Measurements from ENCODE around the gene CDK17. TPM values are rescaled to one million over a fixed set of nuclear protein-coding genes. Genes with fewer than 3 reads are reported as not detected.
A peak's percentile ranks its signal among the peaks of the same experiment; 100 is the strongest.

The CDK17 gene
- total and polyA plus RNA-seq, 9 donors = 13.8 to 59.2 (median 30.9) TPM

- Histone ChIP-seq H3K27me3 (no peaks in the 10 kb centered on the region), H3K4me1 (ENCODE audit: insufficient read depth) (no peaks in the 10 kb centered on the region), H3K4me3 (peak overlapping the region; percentile 94), H3K27ac (peak overlapping the region; percentile 96), H3K36me3 (no peaks in the 10 kb centered on the region), H3K9me3 (no peaks in the 10 kb centered on the region)
- peak; percentile 64 to 81 (median 73) for DNase-seq
- intact Hi-C loops (cut with DNase I) = loop anchor here in 1 of 4 donors (5.0 kb wide), 1 partner anchor 167 kb away; no protein-coding TSS in a partner anchor
- 0 to 1% (median 0%) methylated on average over 52 to 70 of the region's 70 CpGs for WGBS, 3 donors
- TF ChIP-seq POLR2A (IDR thresholded peaks at IDR 0.05) (peak; percentile 53), EP300 (IDR thresholded peaks at IDR 0.05) (no peak), CTCF (IDR thresholded peaks at IDR 0.05) (no peak)
Measured at GRCh38 chr12:96399120-96399918, 920 bp downstream of the CDK17 start.

GRCh38 chr12:96398424-96399119 lies 1.7 kb downstream of the CDK17 start:
- Histone ChIP-seq H3K4me3 (peak overlapping the region; percentile 94), H3K27me3 (no peaks in the 10 kb centered on the region), H3K4me1 (ENCODE audit: insufficient read depth) (no peaks in the 10 kb centered on the region), H3K36me3 (no peaks in the 10 kb centered on the region), H3K27ac (peak overlapping the region; percentile 96), H3K9me3 (no peaks in the 10 kb centered on the region)
- intact Hi-C loops (cut with DNase I) = loop anchor here in 1 of 4 donors (5.0 kb wide), 1 partner anchor 166 kb away; no protein-coding TSS in a partner anchor
- WGBS, 3 donors = 1 to 2% (median 2%) methylated on average over 9 of the region's 9 CpGs
- no peak for TF ChIP-seq POLR2A (IDR thresholded peaks at IDR 0.05)
- peak; percentile 17 for TF ChIP-seq EP300 (IDR thresholded peaks at IDR 0.05)
- TF ChIP-seq CTCF (IDR thresholded peaks at IDR 0.05) = no peak
- no peak for DNase-seq

- intact Hi-C loops (cut with DNase I) = loop anchor here in 1 of 4 donors (5.0 kb wide), 1 partner anchor 166 kb away; no protein-coding TSS in a partner anchor
- H3K4me1 ChIP-seq (ENCODE audit: insufficient read depth) = peaks cover 2% of the 10 kb centered on the region
- WGBS, 3 donors = 10 to 24% (median 22%) methylated on average over 4 of the region's 4 CpGs
Measured at GRCh38 chr12:96397756-96398423, 2.3 kb downstream of the CDK17 start.

More at GRCh38 chr12:96397756-96398423, 2.3 kb downstream of the CDK17 start:
- no peaks in the 10 kb centered on the region for H3K9me3 ChIP-seq
- DNase-seq = no peak
- no peak for TF ChIP-seq EP300 (IDR thresholded peaks at IDR 0.05)
- TF ChIP-seq POLR2A (IDR thresholded peaks at IDR 0.05) = no peak
- TF ChIP-seq CTCF (IDR thresholded peaks at IDR 0.05) = no peak
- peak overlapping the region; percentile 94 for H3K4me3 ChIP-seq
- no peaks in the 10 kb centered on the region for H3K36me3 ChIP-seq
- H3K27ac ChIP-seq = peak overlapping the region in 1 of 2 donors; percentile 96
- no peaks in the 10 kb centered on the region for H3K27me3 ChIP-seq
